ENCODE measurements around the gene OR8B3. TPM values are rescaled to one million over a fixed set of nuclear protein-coding genes. Genes with fewer than 3 reads are reported as not detected.
"Not testable (repeated sequence)": the region's sequence is repeated elsewhere in the genome, so short reads cannot be mapped to it uniquely, and the experiment has no call there.

OR8B3 gene
- total and polyA plus RNA-seq, 2 donors, result not detected

DNA sequence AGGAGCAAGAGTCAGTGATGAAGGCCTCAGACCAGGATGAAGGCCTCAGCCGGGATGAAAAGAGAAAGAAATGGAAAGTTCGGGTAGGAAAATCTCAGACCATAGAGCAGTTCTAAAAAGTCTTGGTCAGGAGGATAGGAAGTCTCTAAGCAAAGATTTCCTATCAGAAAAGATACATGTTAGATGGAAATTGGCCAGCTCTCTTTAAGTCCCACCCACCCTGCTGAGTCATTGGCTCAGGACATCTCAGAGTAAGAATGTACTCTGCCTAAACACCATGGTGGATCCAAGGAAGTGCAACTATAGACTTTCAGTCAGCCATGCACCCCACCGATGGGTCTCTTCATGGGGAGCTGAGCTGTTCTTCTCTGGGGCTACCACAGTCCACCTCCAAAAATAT lies 4.4 kb downstream of the OR8B3 start:
- 83% methylated on average over 3 of the region's 3 CpGs for WGBS
- Histone ChIP-seq H3K9me3 (ENCODE audit: control insufficient read depth in 2 of 2, insufficient read depth in 1 of 2, low read length in 1 of 2) (no peaks in the 10 kb centered on the region), H3K36me3 (ENCODE audit: control insufficient read depth in 2 of 2, insufficient read depth in 2 of 2, low read length in 1 of 2) (no peaks in the 10 kb centered on the region), H3K4me3 (ENCODE audit: low read length in 2 of 2) (no peak overlapping the region), H3K27ac (ENCODE audit: low read depth in 1 of 2, low read length in 1 of 2) (no peak overlapping the region), H3K4me1 (ENCODE audit: control insufficient read depth in 2 of 2, insufficient read depth in 2 of 2, low read length in 2 of 2) (no peaks in the 10 kb centered on the region), H3K27me3 (ENCODE audit: control insufficient read depth in 2 of 2, insufficient read depth in 1 of 2, low read length in 1 of 2) (no peaks in the 10 kb centered on the region)
- DNase-seq (ENCODE audit: low read depth in 6 of 9, low spot score in 9 of 9), result no peak

DNA sequence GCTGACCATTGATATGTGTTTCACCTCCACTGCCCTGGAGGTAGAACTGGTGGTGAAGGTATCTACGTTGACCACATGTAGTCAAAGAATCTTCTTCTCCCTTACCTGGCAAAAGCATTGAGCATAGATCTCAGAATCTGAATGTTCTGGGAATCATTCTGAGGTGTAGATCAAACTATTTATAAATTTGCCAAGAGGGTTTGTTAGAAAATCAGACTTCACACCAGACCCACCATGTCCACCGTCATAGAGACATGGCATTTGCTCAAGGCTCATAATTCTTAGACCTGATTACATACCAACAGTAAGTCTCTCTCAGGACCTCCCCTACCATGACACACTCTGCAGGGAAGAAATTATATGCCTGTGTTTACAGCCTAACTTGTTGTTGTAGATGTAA lies 14.4 kb downstream of the OR8B3 start, which contains the start of gene OR8B2:
Gene OR8B2 (minus strand): TSS at position 101 of the 400 bp plus-strand sequence. CDS start 1,156 bp downstream, outside the sequence.
- H3K27ac ChIP-seq (ENCODE audit: low read depth in 1 of 2, low read length in 1 of 2), result no peak within 1 kb of the TSS
- DNase-seq (ENCODE audit: low read depth in 6 of 9, low spot score in 9 of 9), result no peak
- no peaks in the 10 kb centered on the region for H3K27me3 ChIP-seq (ENCODE audit: control insufficient read depth in 2 of 2, insufficient read depth in 1 of 2, low read length in 1 of 2)
- no peaks in the 10 kb centered on the region for H3K36me3 ChIP-seq (ENCODE audit: control insufficient read depth in 2 of 2, insufficient read depth in 2 of 2, low read length in 1 of 2)
- no peaks in the 10 kb centered on the region for H3K4me1 ChIP-seq (ENCODE audit: control insufficient read depth in 2 of 2, insufficient read depth in 2 of 2, low read length in 2 of 2)
- 97% methylated on average over 2 of the region's 2 CpGs for WGBS
- H3K9me3 ChIP-seq (ENCODE audit: control insufficient read depth in 2 of 2, insufficient read depth in 1 of 2, low read length in 1 of 2), result no peaks in the 10 kb centered on the region
- no peak within 1 kb of the TSS for H3K4me3 ChIP-seq (ENCODE audit: low read length in 2 of 2)

DNA sequence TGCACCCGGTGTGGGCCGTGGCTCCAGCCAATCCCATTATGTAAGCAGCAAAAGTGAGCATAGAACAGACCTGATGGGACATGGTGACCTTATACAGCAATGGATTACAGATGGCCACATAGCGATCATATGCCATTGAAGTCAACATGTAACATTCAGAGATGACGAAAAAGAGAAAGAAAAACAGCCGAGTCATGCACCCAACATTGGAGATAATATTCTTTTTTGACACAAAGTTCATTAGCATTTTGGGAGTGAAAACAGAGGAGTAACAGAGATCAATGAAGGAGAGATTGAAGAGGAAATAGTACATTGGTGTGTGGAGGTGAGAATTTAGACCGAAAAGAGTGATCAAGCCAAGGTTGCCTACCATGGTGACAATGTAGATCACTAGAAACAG lies 16.0 kb downstream of the OR8B3 start:
- H3K36me3 ChIP-seq (ENCODE audit: control insufficient read depth in 2 of 2, insufficient read depth in 2 of 2, low read length in 1 of 2); DNase-seq (ENCODE audit: low read depth in 6 of 9, low spot score in 9 of 9); H3K4me3 ChIP-seq (ENCODE audit: low read length in 2 of 2); H3K9me3 ChIP-seq (ENCODE audit: control insufficient read depth in 2 of 2, insufficient read depth in 1 of 2, low read length in 1 of 2); H3K27me3 ChIP-seq (ENCODE audit: control insufficient read depth in 2 of 2, insufficient read depth in 1 of 2, low read length in 1 of 2); H3K4me1 ChIP-seq (ENCODE audit: control insufficient read depth in 2 of 2, insufficient read depth in 2 of 2, low read length in 2 of 2); H3K27ac ChIP-seq (ENCODE audit: low read depth in 1 of 2, low read length in 1 of 2): not testable (repeated sequence)
- WGBS, result 93% methylated on average over 4 of the region's 6 CpGs

DNA sequence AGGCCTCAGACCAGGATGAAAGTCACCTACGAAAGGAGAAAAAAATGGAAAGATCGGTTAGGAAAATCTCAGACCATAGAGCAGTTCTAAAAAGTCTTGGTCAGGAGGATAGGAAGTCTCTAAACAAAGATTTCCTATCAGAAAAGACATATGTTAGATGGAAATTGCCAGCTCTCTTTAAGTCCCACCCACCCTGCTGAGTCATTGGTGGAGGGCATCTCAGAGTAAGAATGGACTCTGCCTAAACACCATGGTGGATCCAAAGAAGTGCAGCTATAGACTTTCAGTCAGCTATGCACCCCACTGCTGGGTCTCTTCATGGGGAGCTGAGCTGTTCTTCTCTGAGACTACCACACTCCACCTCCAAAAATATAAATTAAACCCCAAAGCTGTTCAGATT lies 18.2 kb downstream of the OR8B3 start:
- Histone ChIP-seq H3K9me3 (ENCODE audit: control insufficient read depth in 2 of 2, insufficient read depth in 1 of 2, low read length in 1 of 2) (no peaks in the 10 kb centered on the region), H3K27ac (ENCODE audit: low read depth in 1 of 2, low read length in 1 of 2) (no peak overlapping the region), H3K4me1 (ENCODE audit: control insufficient read depth in 2 of 2, insufficient read depth in 2 of 2, low read length in 2 of 2) (no peaks in the 10 kb centered on the region), H3K27me3 (ENCODE audit: control insufficient read depth in 2 of 2, insufficient read depth in 1 of 2, low read length in 1 of 2) (no peaks in the 10 kb centered on the region), H3K4me3 (ENCODE audit: low read length in 2 of 2) (no peak overlapping the region), H3K36me3 (ENCODE audit: control insufficient read depth in 2 of 2, insufficient read depth in 2 of 2, low read length in 1 of 2) (no peaks in the 10 kb centered on the region)
- no peak for DNase-seq (ENCODE audit: low read depth in 6 of 9, low spot score in 9 of 9)
- WGBS, result 93% methylated on average over 2 of the region's 2 CpGs

DNA sequence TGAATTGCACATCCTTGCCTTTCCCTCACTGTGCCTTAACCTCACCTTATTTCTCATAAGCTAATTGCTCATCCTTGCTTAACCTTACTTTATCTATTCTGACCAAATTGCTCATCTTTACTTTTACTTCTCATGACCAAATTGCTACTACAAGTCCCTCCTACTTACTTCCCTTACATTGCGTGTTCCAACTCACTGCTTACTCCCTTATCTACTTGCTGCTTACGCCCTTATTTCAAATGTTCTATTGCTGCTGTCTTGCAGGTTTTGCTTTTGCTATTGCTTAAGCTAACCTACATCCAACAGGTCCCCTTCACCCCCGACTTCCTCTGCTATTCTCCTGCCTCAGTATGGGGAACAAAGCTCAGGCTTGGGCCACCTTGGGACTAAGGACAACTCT lies 22.5 kb downstream of the OR8B3 start:
- no peaks in the 10 kb centered on the region for H3K4me1 ChIP-seq (ENCODE audit: control insufficient read depth in 2 of 2, insufficient read depth in 2 of 2, low read length in 2 of 2)
- H3K27ac ChIP-seq (ENCODE audit: low read depth in 1 of 2, low read length in 1 of 2), result no peak overlapping the region
- no peak for DNase-seq (ENCODE audit: low read depth in 6 of 9, low spot score in 9 of 9)
- H3K27me3 ChIP-seq (ENCODE audit: control insufficient read depth in 2 of 2, insufficient read depth in 1 of 2, low read length in 1 of 2), result peaks cover 0 to 2% of the 10 kb centered on the region in 2 donors
- WGBS, result 91% methylated on average over 3 of the region's 3 CpGs
- H3K36me3 ChIP-seq (ENCODE audit: control insufficient read depth in 2 of 2, insufficient read depth in 2 of 2, low read length in 1 of 2), result no peaks in the 10 kb centered on the region
- no peak overlapping the region for H3K4me3 ChIP-seq (ENCODE audit: low read length in 2 of 2)
- no peaks in the 10 kb centered on the region for H3K9me3 ChIP-seq (ENCODE audit: control insufficient read depth in 2 of 2, insufficient read depth in 1 of 2, low read length in 1 of 2)

DNA sequence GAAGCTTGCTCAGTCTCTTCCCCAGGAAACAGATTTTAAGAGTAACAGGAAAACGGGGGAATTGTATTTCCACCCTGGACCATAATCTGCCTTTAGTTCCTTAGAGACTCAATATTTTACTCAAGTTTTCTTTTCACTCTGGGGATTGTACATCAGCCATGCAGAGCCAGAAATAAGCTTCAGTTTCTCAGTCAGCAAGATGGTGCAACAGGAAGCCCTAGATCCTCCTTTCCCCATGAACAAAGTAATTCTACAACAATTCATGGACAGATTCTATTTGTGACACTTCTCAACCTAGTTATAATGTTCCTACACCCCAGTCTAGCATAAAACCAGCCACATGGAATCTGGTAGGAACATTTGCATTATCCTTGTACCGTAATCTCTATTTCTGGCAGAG lies 39.3 kb downstream of the OR8B3 start:
- H3K4me1 ChIP-seq (ENCODE audit: control insufficient read depth in 2 of 2, insufficient read depth in 2 of 2, low read length in 2 of 2), result no peaks in the 10 kb centered on the region
- H3K9me3 ChIP-seq (ENCODE audit: control insufficient read depth in 2 of 2, insufficient read depth in 1 of 2, low read length in 1 of 2), result no peaks in the 10 kb centered on the region
- DNase-seq (ENCODE audit: low read depth in 6 of 9, low spot score in 9 of 9), result no peak
- H3K36me3 ChIP-seq (ENCODE audit: control insufficient read depth in 2 of 2, insufficient read depth in 2 of 2, low read length in 1 of 2), result no peaks in the 10 kb centered on the region
- H3K4me3 ChIP-seq (ENCODE audit: low read length in 2 of 2), result no peak overlapping the region
- 33% methylated on average over 2 of the region's 2 CpGs for WGBS
- no peaks in the 10 kb centered on the region for H3K27me3 ChIP-seq (ENCODE audit: control insufficient read depth in 2 of 2, insufficient read depth in 1 of 2, low read length in 1 of 2)
- no peak overlapping the region for H3K27ac ChIP-seq (ENCODE audit: low read depth in 1 of 2, low read length in 1 of 2)

DNA sequence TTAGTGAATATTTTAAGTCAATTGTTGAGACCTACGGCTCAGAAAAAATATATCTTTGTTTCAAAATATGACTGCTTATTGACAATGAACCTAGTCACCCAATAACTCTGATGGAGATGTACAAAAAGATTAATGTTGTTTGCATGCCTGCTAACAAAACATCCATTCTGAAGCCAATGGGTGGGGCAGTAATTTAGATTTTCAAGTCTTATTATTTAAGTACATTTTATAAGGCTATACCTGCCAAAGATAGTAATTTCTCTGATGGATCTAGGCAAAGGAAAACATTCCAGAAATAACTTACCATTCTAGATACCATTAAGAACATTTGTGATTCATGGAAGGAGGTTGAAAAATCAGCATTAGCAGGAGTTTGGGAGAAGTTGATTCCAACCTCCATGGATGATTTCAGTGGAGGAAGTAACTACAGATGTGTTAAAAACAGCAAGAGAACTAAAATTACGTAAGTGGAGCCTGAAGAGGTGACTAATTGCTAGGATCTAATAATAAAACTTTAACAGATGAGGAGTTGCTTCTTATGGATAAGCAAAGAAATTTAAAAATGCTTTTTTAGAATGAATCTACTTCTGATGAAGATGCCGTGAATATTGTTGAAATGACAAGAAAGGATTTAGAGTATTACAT lies 52.4 kb downstream of the OR8B3 start:
- H3K9me3 ChIP-seq (ENCODE audit: control insufficient read depth in 2 of 2, insufficient read depth in 1 of 2, low read length in 1 of 2), result no peaks in the 10 kb centered on the region

More for the DNA sequence above, 52.4 kb downstream of the OR8B3 start:
- 48% methylated on average over 3 of the region's 3 CpGs for WGBS
- Histone ChIP-seq H3K4me1 (ENCODE audit: control insufficient read depth in 2 of 2, insufficient read depth in 2 of 2, low read length in 2 of 2) (no peaks in the 10 kb centered on the region), H3K36me3 (ENCODE audit: control insufficient read depth in 2 of 2, insufficient read depth in 2 of 2, low read length in 1 of 2) (no peaks in the 10 kb centered on the region), H3K27ac (ENCODE audit: low read depth in 1 of 2, low read length in 1 of 2) (no peak overlapping the region), H3K27me3 (ENCODE audit: control insufficient read depth in 2 of 2, insufficient read depth in 1 of 2, low read length in 1 of 2) (no peaks in the 10 kb centered on the region), H3K4me3 (ENCODE audit: low read length in 2 of 2) (no peak overlapping the region)
- no peak for DNase-seq (ENCODE audit: low read depth in 6 of 9, low spot score in 9 of 9)

Other genes starting within 250 kb of the OR8B3 start
- gene OR10D3, start 215.7 kb downstream of the OR8B3 start, total RNA-seq, result not detected
- not detected for gene OR10D3, start 215.7 kb downstream of the OR8B3 start, polyA plus RNA-seq
- not detected for gene OR8G1, start 157.9 kb downstream of the OR8B3 start, total RNA-seq
- not detected for gene OR8G1, start 157.9 kb downstream of the OR8B3 start, polyA plus RNA-seq
- gene OR8G5, start 142.6 kb downstream of the OR8B3 start, total RNA-seq, result 0.05 TPM
- gene OR8G5, start 142.6 kb downstream of the OR8B3 start, polyA plus RNA-seq, result 0.14 TPM
- not detected for gene OR8D1, start 85.1 kb downstream of the OR8B3 start, total RNA-seq
- not detected for gene OR8D1, start 85.1 kb downstream of the OR8B3 start, polyA plus RNA-seq
- not detected for gene OR8D2, start 78.8 kb downstream of the OR8B3 start, total RNA-seq
- not detected for gene OR8D2, start 78.8 kb downstream of the OR8B3 start, polyA plus RNA-seq
- not detected for gene OR8B2, start 14.5 kb downstream of the OR8B3 start, total RNA-seq
- gene OR8B2, start 14.5 kb downstream of the OR8B3 start, polyA plus RNA-seq, result 0.11 TPM
- not detected for gene OR8B4, start 25.8 kb upstream of the OR8B3 start, total RNA-seq
- not detected for gene OR8B4, start 25.8 kb upstream of the OR8B3 start, polyA plus RNA-seq
- gene OR8B8, start 46.7 kb upstream of the OR8B3 start, total RNA-seq, result not detected
- under 0.01 TPM for gene OR8B8, start 46.7 kb upstream of the OR8B3 start, polyA plus RNA-seq
- gene OR8B12, start 144.6 kb upstream of the OR8B3 start, total RNA-seq, result not detected
- gene OR8B12, start 144.6 kb upstream of the OR8B3 start, polyA plus RNA-seq, result not detected
- not detected for gene OR8A1, start 171.0 kb upstream of the OR8B3 start, total RNA-seq
- gene OR8A1, start 171.0 kb upstream of the OR8B3 start, polyA plus RNA-seq, result under 0.01 TPM
- not detected for gene PANX3, start 212.4 kb upstream of the OR8B3 start, total RNA-seq
- gene PANX3, start 212.4 kb upstream of the OR8B3 start, polyA plus RNA-seq, result 0.02 TPM
- 15.6 TPM for gene TBRG1, start 223.8 kb upstream of the OR8B3 start, total RNA-seq
- gene TBRG1, start 223.8 kb upstream of the OR8B3 start, polyA plus RNA-seq, result 49.1 TPM

All from thymus (tissue), 11 donors.